SK-N-SH treated with all-trans-retinoic acid at 6 μM for 48 hours (cell line): Measurements from ENCODE around the gene LMF1.

ENCODE experiments used
- ATAC-seq: fragments of 200-7000 bp; cut with Tn5 transposase; 3 replicates; pipeline ENCODE4 v1.9.1; 2020; ENCODE audit warnings: mild to moderate bottlenecking, moderate library complexity
- BACH2 ChIP-seq: fragments of 250-450 bp; sonication (Bioruptor Pico); IDR thresholded peaks from 2 replicates; pipeline ENCODE4 v1.9.0; 2021; ENCODE audit warnings: mild to moderate bottlenecking, borderline replicate concordance
- CSRNP3 ChIP-seq: fragments of 250-450 bp; sonication (Bioruptor Pico); IDR thresholded peaks from 2 replicates; pipeline ENCODE4 v1.5.1; 2021; ENCODE audit warnings: mild to moderate bottlenecking, moderate library complexity
- ESRRG ChIP-seq: fragments of 250-450 bp; sonication (Bioruptor Pico); IDR thresholded peaks from 2 replicates; pipeline ENCODE4 v1.6.1; 2021; ENCODE audit warnings: mild to moderate bottlenecking
- GLIS3 ChIP-seq: fragments of 250-450 bp; sonication (Bioruptor Pico); IDR thresholded peaks from 2 replicates; pipeline ENCODE4 v1.5.0; 2020; ENCODE audit warnings: mild to moderate bottlenecking, moderate library complexity
- ISL1 ChIP-seq: fragments of 250-450 bp; sonication (Bioruptor Pico); IDR thresholded peaks from 2 replicates; pipeline ENCODE4 v2.1.2; 2022; ENCODE audit warnings: mild to moderate bottlenecking, moderate library complexity
- OSR1 ChIP-seq: fragments of 250-450 bp; sonication (Bioruptor Pico); IDR thresholded peaks from 2 replicates; pipeline ENCODE4 v1.8.0; 2022; ENCODE audit warnings: moderate library complexity, mild to moderate bottlenecking, inconsistent platforms
- PATZ1 ChIP-seq: fragments of 250-450 bp; sonication (Bioruptor Pico); IDR thresholded peaks from 2 replicates; pipeline ENCODE4 v1.8.0; 2020; ENCODE audit warnings: mild to moderate bottlenecking, moderate library complexity, borderline replicate concordance
- POU6F1 ChIP-seq: fragments of 250-450 bp; sonication (Bioruptor Pico); IDR thresholded peaks from 2 replicates; pipeline ENCODE4 v1.8.0; 2021; ENCODE audit warnings: low read depth, mild to moderate bottlenecking, moderate library complexity, borderline replicate concordance
- PPARA ChIP-seq: fragments of 250-450 bp; sonication (Bioruptor Pico); IDR thresholded peaks from 2 replicates; pipeline ENCODE4 v1.5.0; 2020; ENCODE audit warnings: mild to moderate bottlenecking, borderline replicate concordance
- RARB ChIP-seq: fragments of 250-450 bp; sonication (Bioruptor Pico); IDR thresholded peaks from 2 replicates; pipeline ENCODE4 v1.8.0; 2021; ENCODE audit warnings: mild to moderate bottlenecking, moderate library complexity
- SNAI2 ChIP-seq: fragments of 250-450 bp; sonication (Bioruptor Pico); IDR thresholded peaks from 2 replicates; pipeline ENCODE4 v1.5.0; 2020; ENCODE audit warnings: mild to moderate bottlenecking, moderate library complexity
- TOX ChIP-seq: fragments of 250-450 bp; sonication (Bioruptor Pico); IDR thresholded peaks from 2 replicates; pipeline ENCODE4 v1.8.0; 2021; ENCODE audit warnings: mild to moderate bottlenecking, moderate library complexity, borderline replicate concordance
- TSHZ2 ChIP-seq: fragments of 250-450 bp; sonication (Bioruptor Pico); IDR thresholded peaks from 2 replicates; pipeline ENCODE4 v1.5.0; 2020; ENCODE audit warnings: mild to moderate bottlenecking, moderate library complexity
- ZC3H10 ChIP-seq: fragments of 250-450 bp; sonication (Bioruptor Pico); IDR thresholded peaks from 2 replicates; pipeline ENCODE4 v1.5.1; 2021; ENCODE audit warnings: mild to moderate bottlenecking, moderate library complexity
- ZFP3 ChIP-seq: fragments of 250-450 bp; sonication (Bioruptor Pico); IDR thresholded peaks from 2 replicates; pipeline ENCODE4 v1.5.0; 2020; ENCODE audit warnings: mild to moderate bottlenecking, moderate library complexity
- ZNF70 ChIP-seq: fragments of 450-650 bp; formaldehyde crosslinking; IDR thresholded peaks from 2 replicates; pipeline ENCODE4 v1.5.0; 2020; ENCODE audit warnings: mild to moderate bottlenecking, moderate library complexity
- ZNF8 ChIP-seq: fragments of 450-650 bp; formaldehyde crosslinking; IDR thresholded peaks from 2 replicates; pipeline ENCODE4 v1.5.0; 2020; ENCODE audit warnings: mild to moderate bottlenecking, moderate library complexity
- TF ChIP-seq, protein P1 (sequence below): fragments of 250-450 bp; sonication (Bioruptor Pico); IDR thresholded peaks from 2 replicates; pipeline ENCODE4 v1.5.1; 2020; ENCODE audit warnings: low read depth, mild to moderate bottlenecking, moderate library complexity

Gene LMF1

GRCh38 chr16:877242-878071, 93.3 kb downstream of the LMF1 start:
- TF ChIP-seq TOX, result no peak
- TF ChIP-seq PPARA (CRISPR knock-in tag), result no peak
- TF ChIP-seq POU6F1 (CRISPR knock-in tag), result no peak
- no peak for TF ChIP-seq OSR1 (CRISPR knock-in tag)
- no peak for TF ChIP-seq TSHZ2
- TF ChIP-seq, protein P1, sequence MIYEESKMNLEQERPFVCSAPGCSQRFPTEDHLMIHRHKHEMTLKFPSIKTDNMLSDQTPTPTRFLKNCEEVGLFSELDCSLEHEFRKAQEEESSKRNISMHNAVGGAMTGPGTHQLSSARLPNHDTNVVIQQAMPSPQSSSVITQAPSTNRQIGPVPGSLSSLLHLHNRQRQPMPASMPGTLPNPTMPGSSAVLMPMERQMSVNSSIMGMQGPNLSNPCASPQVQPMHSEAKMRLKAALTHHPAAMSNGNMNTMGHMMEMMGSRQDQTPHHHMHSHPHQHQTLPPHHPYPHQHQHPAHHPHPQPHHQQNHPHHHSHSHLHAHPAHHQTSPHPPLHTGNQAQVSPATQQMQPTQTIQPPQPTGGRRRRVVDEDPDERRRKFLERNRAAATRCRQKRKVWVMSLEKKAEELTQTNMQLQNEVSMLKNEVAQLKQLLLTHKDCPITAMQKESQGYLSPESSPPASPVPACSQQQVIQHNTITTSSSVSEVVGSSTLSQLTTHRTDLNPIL (CRISPR knock-in tag), result no peak
- no peak for TF ChIP-seq ZFP3
- TF ChIP-seq RARB, result no peak
- TF ChIP-seq ESRRG (CRISPR knock-in tag), result no peak
- TF ChIP-seq ZC3H10 (CRISPR knock-in tag), result no peak
- TF ChIP-seq BACH2 (CRISPR knock-in tag), result no peak
- no peak for TF ChIP-seq CSRNP3
- TF ChIP-seq SNAI2 (CRISPR knock-in tag), result no peak
- TF ChIP-seq, all 23 proteins: peak for 0
- ATAC-seq, result no peak

DNA sequence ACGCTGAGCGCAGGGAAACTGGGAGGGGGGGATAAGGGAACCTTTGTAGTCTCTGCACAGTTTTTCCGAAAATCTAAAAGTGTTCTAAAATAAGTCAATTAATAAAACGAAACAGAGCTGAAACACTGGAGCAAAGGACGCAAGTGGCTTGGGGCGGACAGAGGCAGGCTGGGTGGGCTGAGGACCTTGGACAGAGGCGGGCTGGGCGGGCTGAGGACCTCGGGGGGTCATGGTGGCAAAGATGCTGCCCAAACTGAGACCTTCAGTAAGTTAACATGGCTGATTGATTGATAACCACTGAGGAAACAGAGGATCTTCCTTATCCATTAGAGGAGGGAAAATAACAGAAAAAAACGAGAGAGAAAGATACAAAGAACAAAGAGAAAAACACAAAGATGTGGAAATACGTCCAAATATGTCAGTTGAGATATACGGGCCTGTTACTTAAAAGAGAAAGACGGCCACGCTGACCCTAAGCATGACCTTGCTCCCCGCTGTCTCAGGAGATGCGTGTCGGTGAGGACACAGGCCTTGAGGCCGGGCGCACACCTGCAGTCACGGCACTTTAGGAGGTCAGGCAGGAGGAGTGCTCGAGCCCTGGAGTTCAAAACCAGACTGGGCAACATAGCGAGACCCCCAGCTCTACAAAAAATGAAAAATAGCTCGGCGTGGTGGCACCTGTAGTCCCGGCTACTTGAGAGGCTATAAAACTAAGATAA, 94.1 kb downstream of the LMF1 start:
- no peak for ATAC-seq
- TF ChIP-seq ZNF8, result no peak
- no peak for TF ChIP-seq OSR1 (CRISPR knock-in tag)
- TF ChIP-seq GLIS3 (CRISPR knock-in tag), result no peak

GRCh38 chr16:876041-876335, 94.8 kb downstream of the LMF1 start:
- TF ChIP-seq RARB (no peak), ZNF8 (no peak), OSR1 (CRISPR knock-in tag) (no peak), ESRRG (CRISPR knock-in tag) (no peak), PPARA (CRISPR knock-in tag) (no peak), ZFP3 (no peak)
- no peak for ATAC-seq

- TF ChIP-seq ISL1 (CRISPR knock-in tag) (no peak), ESRRG (CRISPR knock-in tag) (no peak), PPARA (CRISPR knock-in tag) (no peak), POU6F1 (CRISPR knock-in tag) (no peak), RARB (no peak), OSR1 (CRISPR knock-in tag) (no peak), TSHZ2 (no peak), GLIS3 (CRISPR knock-in tag) (no peak), ZFP3 (no peak), ZNF70 (CRISPR knock-in tag) (no peak), BACH2 (CRISPR knock-in tag) (no peak), ZC3H10 (CRISPR knock-in tag) (no peak), PATZ1 (no peak)
Observed at GRCh38 chr16:875182-876040, 95.4 kb downstream of the LMF1 start.

More at GRCh38 chr16:875182-876040, 95.4 kb downstream of the LMF1 start:
- ATAC-seq, result no peak
